Activated CD8-positive, alpha-beta T cell treated with anti-CD3 and anti-CD28 coated beads for 36 hours (primary cell): Measurements from ENCODE around the gene DLG3. TPM values are rescaled to one million over a fixed set of nuclear protein-coding genes. Genes with fewer than 3 reads are reported as not detected.
A peak's percentile ranks its signal among the peaks of the same experiment; 100 is the strongest.
"Not testable (repeated sequence)": the region's sequence is repeated elsewhere in the genome, so short reads cannot be mapped to it uniquely, and the experiment has no call there.

Source experiments
- ATAC-seq: fragments of 200-7000 bp; cut with Tn5 transposase; one replicate; pipeline ENCODE4 v1.10.0; 2021; ENCODE audit warnings: mild to moderate bottlenecking, moderate library complexity
- CTCF ChIA-PET: fragments of 350-600 bp; sonication (Branson Sonifier 250); formaldehyde crosslinking; loops from one replicate; lab custom pipeline; 2021; ENCODE audit warnings: antibody characterized with exemption; lab: Charles Lee
- POLR2A ChIA-PET: fragments of 350-600 bp; sonication (Branson Sonifier 250); formaldehyde crosslinking; loops from one replicate; lab custom pipeline; 2021; ENCODE audit warnings: antibody characterized with exemption; lab: Charles Lee
- DNase-seq: peaks from one replicate; pipeline ENCODE4 v3.0.0-alpha.2; 2020
- H3K27ac Mint-ChIP-seq: one replicate; pipeline ENCODE4 v1.8.0; 2021; ENCODE audit warnings: mild to moderate bottlenecking, mixed read lengths
- H3K27me3 Mint-ChIP-seq: one replicate; pipeline ENCODE4 v1.8.0; 2021; ENCODE audit warnings: mixed read lengths
- H3K36me3 Mint-ChIP-seq: one replicate; pipeline ENCODE4 v1.8.0; 2021; ENCODE audit warnings: low read depth, mixed read lengths
- H3K4me1 Mint-ChIP-seq: one replicate; pipeline ENCODE4 v1.8.0; 2021; ENCODE audit warnings: low read depth, mixed read lengths
- H3K4me3 Mint-ChIP-seq: one replicate; pipeline ENCODE4 v1.8.0; 2021; ENCODE audit warnings: mild to moderate bottlenecking, moderate library complexity, mixed read lengths
- H3K9me3 Mint-ChIP-seq: one replicate; pipeline ENCODE4 v1.8.0; 2021; ENCODE audit warnings: mixed read lengths
- intact Hi-C: fragments of 100-400 bp; cut with micrococcal nuclease; formaldehyde crosslinking; loops from one replicate; pipeline ENCODE4 v1.10.0; 2022
- total RNA-seq, 2 experiments: library from RNA; stranded (reverse); gene quantifications; one replicate each; pipeline ENCODE4 v1.2.3, GENCODE V29; 2021
- TF ChIP-seq, protein P1 (sequence below): fragments of 200-600 bp; IDR thresholded peaks from one replicate; pipeline ENCODE4 v1.8.0; 2022; ENCODE audit warnings: antibody characterized with exemption, mild to moderate bottlenecking

The DLG3 gene
- total RNA-seq, 2 experiments from 2014 or later: 24.8 to 27.3 TPM

DNA sequence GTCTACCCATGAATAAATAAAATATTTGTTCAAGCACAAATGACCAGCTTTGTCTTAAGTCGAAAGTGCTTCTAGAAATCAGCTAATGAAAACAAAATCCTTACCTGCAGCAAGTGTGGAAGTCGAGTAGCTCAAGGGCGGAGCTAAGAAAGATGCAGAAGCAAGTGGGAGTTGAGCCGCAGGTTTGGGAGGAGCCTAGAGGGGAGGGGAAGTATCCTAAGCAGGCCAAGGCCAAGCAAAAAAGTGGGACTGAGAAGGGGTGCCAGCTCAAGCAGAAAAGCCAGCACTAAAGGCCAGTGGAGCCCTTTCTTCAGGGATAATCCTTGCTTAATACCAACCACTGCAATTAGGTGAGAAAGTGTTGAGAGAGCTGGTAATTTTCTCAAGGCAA lies 60.8 kb downstream of the DLG3 start:
- intact Hi-C loops: no loop called here
- Mint-ChIP-seq H3K9me3 (no peaks in the 10 kb centered on the region), H3K27me3 (no peaks in the 10 kb centered on the region), H3K4me3 (no peak overlapping the region), H3K36me3 (peaks cover 8% of the 10 kb centered on the region), H3K27ac (peak overlapping the region; percentile 62), H3K4me1 (peaks cover 38% of the 10 kb centered on the region)
- ChIA-PET POLR2A (no interaction called here), CTCF (interaction anchor here (1.0 to 1.3 kb wide), 2 partner anchors 69 to 160 kb away, joined by 3 to 4 read pairs; no protein-coding TSS in a partner anchor)
- no peak for DNase-seq
- TF ChIP-seq, protein P1, sequence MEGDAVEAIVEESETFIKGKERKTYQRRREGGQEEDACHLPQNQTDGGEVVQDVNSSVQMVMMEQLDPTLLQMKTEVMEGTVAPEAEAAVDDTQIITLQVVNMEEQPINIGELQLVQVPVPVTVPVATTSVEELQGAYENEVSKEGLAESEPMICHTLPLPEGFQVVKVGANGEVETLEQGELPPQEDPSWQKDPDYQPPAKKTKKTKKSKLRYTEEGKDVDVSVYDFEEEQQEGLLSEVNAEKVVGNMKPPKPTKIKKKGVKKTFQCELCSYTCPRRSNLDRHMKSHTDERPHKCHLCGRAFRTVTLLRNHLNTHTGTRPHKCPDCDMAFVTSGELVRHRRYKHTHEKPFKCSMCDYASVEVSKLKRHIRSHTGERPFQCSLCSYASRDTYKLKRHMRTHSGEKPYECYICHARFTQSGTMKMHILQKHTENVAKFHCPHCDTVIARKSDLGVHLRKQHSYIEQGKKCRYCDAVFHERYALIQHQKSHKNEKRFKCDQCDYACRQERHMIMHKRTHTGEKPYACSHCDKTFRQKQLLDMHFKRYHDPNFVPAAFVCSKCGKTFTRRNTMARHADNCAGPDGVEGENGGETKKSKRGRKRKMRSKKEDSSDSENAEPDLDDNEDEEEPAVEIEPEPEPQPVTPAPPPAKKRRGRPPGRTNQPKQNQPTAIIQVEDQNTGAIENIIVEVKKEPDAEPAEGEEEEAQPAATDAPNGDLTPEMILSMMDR: no peak
- no peak for ATAC-seq

DNA sequence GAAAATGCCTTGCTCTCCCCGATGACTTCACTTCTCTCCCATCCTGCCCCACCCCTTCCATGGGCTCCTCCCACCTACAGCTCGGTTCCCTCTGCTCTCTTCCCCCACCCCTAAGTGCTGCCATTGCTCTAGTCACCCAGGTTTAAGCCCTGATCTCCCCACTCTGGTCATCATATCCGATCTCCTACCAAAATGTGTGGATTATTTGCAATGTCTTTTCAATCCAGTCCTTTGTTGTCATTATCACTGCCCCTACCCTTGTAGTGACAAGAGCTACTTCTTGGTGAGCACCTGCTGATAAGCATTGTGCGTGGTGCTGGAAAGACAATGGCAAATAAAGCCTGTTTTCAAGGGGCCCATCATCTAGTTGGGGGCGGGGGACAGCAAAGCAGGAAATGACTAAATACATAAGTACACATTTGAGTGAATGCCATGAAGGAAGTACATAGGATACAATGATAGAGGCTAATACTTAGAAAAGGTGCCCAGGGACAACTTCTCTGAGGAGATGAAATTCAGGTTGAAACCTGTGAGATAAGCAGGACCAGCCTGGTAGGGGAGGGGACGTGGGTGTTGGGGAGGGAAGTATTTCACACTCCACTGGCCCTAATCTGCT lies 63.8 kb downstream of the DLG3 start:
- DNase-seq: peak; percentile 56
- POLR2A ChIA-PET: interaction anchor here (0.8 kb wide), 1 partner anchor 52 kb away, joined by 3 read pairs; no protein-coding TSS in a partner anchor
- peaks cover 38% of the 10 kb centered on the region for H3K4me1 Mint-ChIP-seq
- H3K9me3 Mint-ChIP-seq: no peaks in the 10 kb centered on the region
- no peak overlapping the region for H3K4me3 Mint-ChIP-seq
- peak; percentile 73 for ATAC-seq
- CTCF ChIA-PET: no interaction called here
- intact Hi-C loops: no loop called here
- H3K36me3 Mint-ChIP-seq: peaks cover 3% of the 10 kb centered on the region
- TF ChIP-seq, protein P1: no peak
- peaks cover 2% of the 10 kb centered on the region for H3K27me3 Mint-ChIP-seq
- peak overlapping the region; percentile 72 for H3K27ac Mint-ChIP-seq

DNA sequence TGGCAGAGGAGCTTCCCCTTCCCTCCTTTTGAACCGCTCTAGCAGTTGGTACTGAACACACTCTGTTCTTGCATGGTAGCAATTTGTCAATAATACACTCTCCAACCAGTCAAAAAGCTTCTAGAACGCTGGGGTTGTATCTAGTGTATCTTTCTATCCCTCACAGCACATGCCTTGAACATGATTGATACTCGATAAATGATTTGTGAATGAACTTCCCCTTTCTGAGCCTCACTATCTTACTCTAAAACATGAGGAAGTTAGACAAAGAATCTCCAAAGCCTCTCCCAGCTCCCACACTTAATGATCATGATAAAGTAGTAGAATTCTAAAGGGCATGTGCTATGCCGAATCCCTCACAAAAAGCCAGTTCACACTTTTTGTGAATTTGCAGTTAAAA lies 64.4 kb downstream of the DLG3 start:
- H3K27ac Mint-ChIP-seq: peak overlapping the region; percentile 72
- ChIA-PET POLR2A (interaction anchor here (0.8 kb wide), 1 partner anchor 53 kb away, joined by 3 read pairs; no protein-coding TSS in a partner anchor), CTCF (no interaction called here)
- peaks cover 4% of the 10 kb centered on the region for H3K27me3 Mint-ChIP-seq
- H3K4me3 Mint-ChIP-seq: no peak overlapping the region
- H3K36me3 Mint-ChIP-seq: peaks cover 3% of the 10 kb centered on the region
- peaks cover 37% of the 10 kb centered on the region for H3K4me1 Mint-ChIP-seq
- no peaks in the 10 kb centered on the region for H3K9me3 Mint-ChIP-seq
- intact Hi-C loops: no loop called here
- TF ChIP-seq, protein P1: no peak
- ATAC-seq (no peak), DNase-seq (no peak)

DNA sequence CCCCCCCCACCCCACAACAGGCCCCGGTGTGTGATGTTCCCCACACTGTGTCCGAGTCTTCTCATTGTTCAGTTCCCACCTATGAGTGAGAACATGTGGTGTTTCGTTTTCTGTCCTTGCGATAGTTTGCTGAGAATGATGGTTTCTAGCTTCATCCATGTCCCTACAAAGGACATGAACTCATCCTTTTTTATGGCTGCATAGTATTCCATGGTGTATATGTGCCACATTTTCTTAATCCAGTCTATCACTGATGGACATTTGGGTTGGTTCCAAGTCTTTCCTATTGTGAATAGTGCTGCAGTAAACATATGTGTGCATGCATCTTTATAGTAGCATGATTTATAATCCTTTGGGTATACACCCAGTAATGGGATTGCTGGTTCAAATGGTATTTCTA lies 70.6 kb downstream of the DLG3 start:
- H3K27me3 Mint-ChIP-seq: peaks cover 12% of the 10 kb centered on the region
- ATAC-seq, H3K9me3 Mint-ChIP-seq, H3K4me1 Mint-ChIP-seq, H3K36me3 Mint-ChIP-seq, CTCF ChIA-PET, H3K27ac Mint-ChIP-seq, DNase-seq, intact Hi-C loops, H3K4me3 Mint-ChIP-seq, POLR2A ChIA-PET: not testable (repeated sequence)

DNA sequence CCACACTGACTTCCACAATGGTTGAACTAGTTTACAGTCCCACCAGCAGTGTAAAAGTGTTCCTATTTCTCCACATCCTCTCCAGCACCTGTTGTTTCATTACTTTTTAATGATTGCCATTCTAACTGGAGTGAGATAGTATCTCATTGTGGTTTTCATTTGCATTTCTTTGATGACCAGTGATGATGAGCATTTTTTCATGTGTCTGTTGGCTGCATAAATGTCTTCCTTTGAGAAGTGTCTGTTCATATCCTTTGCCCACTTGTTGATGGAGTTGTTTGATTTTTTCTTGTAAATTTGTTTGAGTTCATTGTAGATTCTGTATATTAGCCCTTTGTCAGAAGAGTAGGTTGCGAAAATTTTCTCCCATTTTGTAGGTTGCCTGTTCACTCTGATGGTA lies 71.1 kb downstream of the DLG3 start:
- H3K4me3 Mint-ChIP-seq, intact Hi-C loops, DNase-seq, H3K36me3 Mint-ChIP-seq, CTCF ChIA-PET, H3K27ac Mint-ChIP-seq, POLR2A ChIA-PET, ATAC-seq, H3K9me3 Mint-ChIP-seq, H3K4me1 Mint-ChIP-seq: not testable (repeated sequence)
- peaks cover 12% of the 10 kb centered on the region for H3K27me3 Mint-ChIP-seq

DNA sequence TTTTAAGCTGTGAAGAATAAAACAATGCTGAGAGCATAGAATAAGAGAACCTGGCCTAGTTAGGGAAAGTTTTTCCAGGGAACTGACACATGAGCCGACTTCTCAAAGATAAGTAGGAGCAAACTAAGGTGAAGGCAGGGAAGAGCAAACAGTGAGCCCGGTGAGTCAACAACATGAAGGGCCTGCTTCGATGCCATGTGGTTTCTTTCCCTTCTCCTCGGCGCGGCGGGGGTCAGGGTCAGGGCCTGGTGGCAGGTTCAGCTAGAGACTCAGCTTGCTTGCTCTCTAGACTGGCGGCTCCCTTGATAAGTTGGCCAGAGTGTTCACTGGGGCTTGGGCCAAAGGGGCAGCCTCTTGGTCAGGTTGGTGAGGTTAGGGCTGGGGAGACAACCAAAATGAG lies 81.1 kb downstream of the DLG3 start:
- peaks cover 4% of the 10 kb centered on the region for H3K4me1 Mint-ChIP-seq
- CTCF ChIA-PET: no interaction called here

More for the DNA sequence above, 81.1 kb downstream of the DLG3 start:
- POLR2A ChIA-PET: no interaction called here
- H3K9me3 Mint-ChIP-seq: no peaks in the 10 kb centered on the region
- no peaks in the 10 kb centered on the region for H3K27me3 Mint-ChIP-seq
- intact Hi-C loops: no loop called here
- DNase-seq: no peak
- TF ChIP-seq, protein P1: no peak
- no peak for ATAC-seq
- H3K4me3 Mint-ChIP-seq: no peak overlapping the region
- H3K27ac Mint-ChIP-seq: no peak overlapping the region
- H3K36me3 Mint-ChIP-seq: no peaks in the 10 kb centered on the region
